H1 (cell line): ENCODE measurements around the gene ARHGAP6. TPM values are rescaled to one million over a fixed set of nuclear protein-coding genes. Genes with fewer than 3 reads are reported as not detected.

Experiments
- BACH1 ChIP-seq: IDR thresholded peaks from 2 replicates; pipeline ENCODE4 v1.6.1; 2012; ENCODE audit warnings: low read length, improper control_type of control experiment
- CEBPB ChIP-seq: IDR thresholded peaks from 2 replicates; pipeline ENCODE4 v1.6.1; 2012; ENCODE audit warnings: low read depth, low read length
- CHD7 ChIP-seq: fragments of 300-600 bp; sonication (generic); IDR thresholded peaks from 2 replicates; pipeline ENCODE4 v1.7.1; 2012; ENCODE audit warnings: low read length, moderate library complexity, mild to moderate bottlenecking, inconsistent platforms; ENCODE audit not compliant: insufficient replicate concordance
- EZH2 ChIP-seq: fragments of 200-600 bp; sonication (generic); IDR thresholded peaks from 2 replicates; pipeline ENCODE4 v1.7.1; 2012; ENCODE audit warnings: low read depth, mild to moderate bottlenecking, moderate library complexity, low read length, inconsistent platforms; ENCODE audit not compliant: severe bottlenecking
- GABPA ChIP-seq: IDR thresholded peaks from 2 replicates; pipeline ENCODE4 v1.6.1; 2011; ENCODE audit warnings: mild to moderate bottlenecking, low read length, moderate library complexity, borderline replicate concordance; ENCODE audit not compliant: insufficient read depth
- KDM4A ChIP-seq: IDR thresholded peaks from one replicate; pipeline ENCODE4 v1.7.1; 2012; ENCODE audit warnings: low read depth, mild to moderate bottlenecking, moderate library complexity, low read length, inconsistent platforms; ENCODE audit not compliant: severe bottlenecking
- PHF8 ChIP-seq: fragments of 200-600 bp; sonication (generic); conservative IDR thresholded peaks from 2 replicates; pipeline ENCODE4 v1.7.1; 2012; ENCODE audit warnings: low read depth, mild to moderate bottlenecking, inconsistent platforms, low read length, moderate library complexity
- POU5F1 ChIP-seq: IDR thresholded peaks from 2 replicates; pipeline ENCODE4 v1.6.1; 2011; ENCODE audit warnings: low read depth, mild to moderate bottlenecking, low read length, moderate library complexity
- RBBP5 ChIP-seq: IDR thresholded peaks from 2 replicates; pipeline ENCODE4 v1.7.1; 2012; ENCODE audit warnings: low read depth, mild to moderate bottlenecking, inconsistent platforms, low read length, moderate library complexity, borderline replicate concordance
- SAP30 ChIP-seq: fragments of 300-600 bp; sonication (generic); IDR thresholded peaks from 2 replicates; pipeline ENCODE4 v1.7.1; 2012; ENCODE audit warnings: low read length, moderate library complexity, mild to moderate bottlenecking, inconsistent platforms; ENCODE audit not compliant: insufficient read depth, insufficient replicate concordance
- SIX5 ChIP-seq: IDR thresholded peaks from 2 replicates; pipeline ENCODE4 v1.6.1; 2011; ENCODE audit warnings: mild to moderate bottlenecking, low read depth, low read length
- ZNF274 ChIP-seq: IDR thresholded peaks from 2 replicates; pipeline ENCODE4 v1.7.0; 2012; ENCODE audit warnings: low read length, borderline replicate concordance; ENCODE audit errors: extremely low read depth
- polyA plus RNA-seq, 7 experiments: library from polyadenylated mRNA; depleted of rRNA in 3 of 7; stranded (reverse) in 5 of 7; unstranded in 2 of 7; fragments of >200 nt in 5 of 7; fragments of 200-250 nt in 2 of 7; gene quantifications; 1 replicate in 5 of 7; 2 replicates in 1 of 7; 4 replicates in 1 of 7; pipeline versions ENCODE4 v1.2.1 to v1.2.3, GENCODE V29; 2011 to 2013; ENCODE audit warnings: missing spikeins in 2 of 7, mixed read lengths in 2 of 7
- total RNA-seq: library from RNA; stranded (reverse); fragmentation: NEBNext Ultra II Directional; extraction: Animal tissue kit (Norgen Biotek cat#: 25700); gene quantifications from 2 replicates; pipeline ENCODE4 v1.2.1, GENCODE V29; 2021

Gene ARHGAP6
- total and polyA plus RNA-seq, 2 of the 8 experiments (the other 6 are each of a cell fraction or from before 2014, with no cell fraction given) = 0.35 to 0.82 TPM

DNA sequence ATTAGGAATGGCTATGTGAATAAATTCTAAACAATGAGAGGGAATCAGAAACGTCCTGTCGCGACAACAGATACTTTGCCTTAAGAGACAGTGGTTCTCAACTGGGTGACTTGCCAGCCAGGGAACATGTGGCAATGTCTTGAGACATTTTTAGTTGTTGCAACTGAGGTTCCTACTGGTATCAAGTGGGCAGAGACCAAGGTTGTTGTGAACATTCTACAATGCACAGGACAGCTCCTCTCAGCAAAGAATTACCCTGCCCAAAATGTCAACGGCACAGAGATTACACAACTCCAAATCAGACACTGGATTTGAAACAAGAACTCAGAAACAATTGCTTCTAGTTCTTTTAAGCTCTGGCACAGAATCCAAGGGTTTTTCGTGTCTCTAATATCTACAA is 128.6 kb downstream of the ARHGAP6 start (continued):
- TF ChIP-seq CHD7 (no peak), KDM4A (no peak), ZNF274 (no peak), CEBPB (no peak), SAP30 (no peak), POU5F1 (no peak), RBBP5 (no peak), BACH1 (no peak), PHF8 (no peak), GABPA (no peak), EZH2 (no peak), SIX5 (no peak)
